SK-N-SH treated with all-trans-retinoic acid at 6 μM for 48 hours (cell line): ENCODE results near the gene GPR156.

Source experiments
- ARNTL ChIP-seq: fragments of 450-650 bp; formaldehyde crosslinking; IDR thresholded peaks from 2 replicates; pipeline ENCODE4 v1.5.0; 2020; ENCODE audit warnings: low read depth, mild to moderate bottlenecking, moderate library complexity, borderline replicate concordance
- BACH2 ChIP-seq: fragments of 250-450 bp; sonication (Bioruptor Pico); IDR thresholded peaks from 2 replicates; pipeline ENCODE4 v1.9.0; 2021; ENCODE audit warnings: mild to moderate bottlenecking, borderline replicate concordance
- CREB5 ChIP-seq: fragments of 250-450 bp; sonication (Bioruptor Pico); IDR thresholded peaks from 2 replicates; pipeline ENCODE4 v1.5.1; 2020; ENCODE audit warnings: low read depth, mild to moderate bottlenecking, moderate library complexity
- CSDC2 ChIP-seq: fragments of 250-450 bp; sonication (Bioruptor Pico); IDR thresholded peaks from 2 replicates; pipeline ENCODE4 v1.5.0; 2020; ENCODE audit warnings: mild to moderate bottlenecking, moderate library complexity
- CSRNP3 ChIP-seq: fragments of 250-450 bp; sonication (Bioruptor Pico); IDR thresholded peaks from 2 replicates; pipeline ENCODE4 v1.5.1; 2021; ENCODE audit warnings: mild to moderate bottlenecking, moderate library complexity
- ESRRG ChIP-seq: fragments of 250-450 bp; sonication (Bioruptor Pico); IDR thresholded peaks from 2 replicates; pipeline ENCODE4 v1.6.1; 2021; ENCODE audit warnings: mild to moderate bottlenecking
- GLIS3 ChIP-seq: fragments of 250-450 bp; sonication (Bioruptor Pico); IDR thresholded peaks from 2 replicates; pipeline ENCODE4 v1.5.0; 2020; ENCODE audit warnings: mild to moderate bottlenecking, moderate library complexity
- ISL1 ChIP-seq: fragments of 250-450 bp; sonication (Bioruptor Pico); IDR thresholded peaks from 2 replicates; pipeline ENCODE4 v2.1.2; 2022; ENCODE audit warnings: mild to moderate bottlenecking, moderate library complexity
- OSR1 ChIP-seq: fragments of 250-450 bp; sonication (Bioruptor Pico); IDR thresholded peaks from 2 replicates; pipeline ENCODE4 v1.8.0; 2022; ENCODE audit warnings: moderate library complexity, mild to moderate bottlenecking, inconsistent platforms
- PATZ1 ChIP-seq: fragments of 250-450 bp; sonication (Bioruptor Pico); IDR thresholded peaks from 2 replicates; pipeline ENCODE4 v1.8.0; 2020; ENCODE audit warnings: mild to moderate bottlenecking, moderate library complexity, borderline replicate concordance
- RARB ChIP-seq: fragments of 250-450 bp; sonication (Bioruptor Pico); IDR thresholded peaks from 2 replicates; pipeline ENCODE4 v1.8.0; 2021; ENCODE audit warnings: mild to moderate bottlenecking, moderate library complexity
- ZFP3 ChIP-seq: fragments of 250-450 bp; sonication (Bioruptor Pico); IDR thresholded peaks from 2 replicates; pipeline ENCODE4 v1.5.0; 2020; ENCODE audit warnings: mild to moderate bottlenecking, moderate library complexity
- ZFP30 ChIP-seq: fragments of 450-650 bp; formaldehyde crosslinking; IDR thresholded peaks from 2 replicates; pipeline ENCODE4 v1.5.0; 2022; ENCODE audit warnings: mild to moderate bottlenecking, moderate library complexity
- ZNF70 ChIP-seq: fragments of 450-650 bp; formaldehyde crosslinking; IDR thresholded peaks from 2 replicates; pipeline ENCODE4 v1.5.0; 2020; ENCODE audit warnings: mild to moderate bottlenecking, moderate library complexity

- TF ChIP-seq ISL1 (CRISPR knock-in tag) (no peak), ARNTL (CRISPR knock-in tag) (no peak), BACH2 (CRISPR knock-in tag) (no peak), PATZ1 (CRISPR knock-in tag) (no peak), ZFP30 (CRISPR knock-in tag) (no peak), ESRRG (no peak), RARB (CRISPR knock-in tag) (no peak), OSR1 (CRISPR knock-in tag) (no peak), ZFP3 (no peak), CSDC2 (CRISPR knock-in tag) (no peak), GLIS3 (CRISPR knock-in tag) (no peak), CREB5 (CRISPR knock-in tag) (no peak), ZNF70 (CRISPR knock-in tag) (no peak), CSRNP3 (CRISPR knock-in tag) (no peak)
Observed at GRCh38 chr3:120180731-120181412, 104.2 kb downstream of the GPR156 start.
